HCEC 1CT (cell line): Measurements from ENCODE around the gene ATP8A2.

Experiments
- DNase-seq: peaks from one replicate; pipeline ENCODE4 v3.0.0-alpha.2; 2017

The ATP8A2 gene

GRCh38 chr13:25649001-25649633 is 277.3 kb downstream of the ATP8A2 start:
- no peak for DNase-seq

- no peak for DNase-seq
These were observed 281.0 kb downstream of the ATP8A2 start for GRCh38 chr13:25652764-25653163.

- DNase-seq: no peak
These were observed 282.5 kb downstream of the ATP8A2 start for GRCh38 chr13:25654322-25654721.

GRCh38 chr13:25657157-25657556 is 285.4 kb downstream of the ATP8A2 start:
- DNase-seq: no peak

- DNase-seq: no peak
These were observed 287.5 kb downstream of the ATP8A2 start for GRCh38 chr13:25659091-25659795.

- no peak for DNase-seq
These were observed 289.2 kb downstream of the ATP8A2 start for GRCh38 chr13:25660996-25661395.

- DNase-seq: no peak
These were observed 290.7 kb downstream of the ATP8A2 start for GRCh38 chr13:25662516-25662915.

GRCh38 chr13:25668345-25668744 is 296.6 kb downstream of the ATP8A2 start:
- no peak for DNase-seq

GRCh38 chr13:25673711-25674110 is 301.9 kb downstream of the ATP8A2 start:
- DNase-seq: no peak

- DNase-seq: no peak
These were observed 302.6 kb downstream of the ATP8A2 start for GRCh38 chr13:25674371-25674770.

GRCh38 chr13:25675060-25675459 is 303.3 kb downstream of the ATP8A2 start:
- DNase-seq: no peak

- no peak for DNase-seq
These were observed 306.2 kb downstream of the ATP8A2 start for GRCh38 chr13:25677956-25678355.

GRCh38 chr13:25678398-25678797 is 306.6 kb downstream of the ATP8A2 start:
- no peak for DNase-seq

GRCh38 chr13:25679159-25679558 is 307.4 kb downstream of the ATP8A2 start:
- no peak for DNase-seq

GRCh38 chr13:25679936-25680335 is 308.2 kb downstream of the ATP8A2 start:
- DNase-seq: no peak

- DNase-seq: no peak
These were observed 310.5 kb downstream of the ATP8A2 start for GRCh38 chr13:25682276-25682675.

- DNase-seq: no peak
These were observed 311.3 kb downstream of the ATP8A2 start for GRCh38 chr13:25683056-25683455.

- DNase-seq: no peak
These were observed 312.0 kb downstream of the ATP8A2 start for GRCh38 chr13:25683662-25684370.

GRCh38 chr13:25684491-25684890 is 312.7 kb downstream of the ATP8A2 start:
- DNase-seq: no peak

GRCh38 chr13:25686831-25687470 is 315.2 kb downstream of the ATP8A2 start:
- DNase-seq: no peak

- no peak for DNase-seq
These were observed 315.9 kb downstream of the ATP8A2 start for GRCh38 chr13:25687471-25688225.

GRCh38 chr13:25688536-25688935 is 316.8 kb downstream of the ATP8A2 start:
- no peak for DNase-seq

GRCh38 chr13:25689539-25689938 is 317.8 kb downstream of the ATP8A2 start:
- no peak for DNase-seq
